NCI-H1092 (cell line): ENCODE results near the gene PEX11A.
A peak's percentile ranks its signal among the peaks of the same experiment; 100 is the strongest.
"Not testable (repeated sequence)": the region's sequence is repeated elsewhere in the genome, so short reads cannot be mapped to it uniquely, and the experiment has no call there.

ENCODE experiments used
- DNase-seq: peaks from one replicate; lab custom pipeline; 2025; lab: John Stamatoyannopoulos, UW

Gene PEX11A, protein sequence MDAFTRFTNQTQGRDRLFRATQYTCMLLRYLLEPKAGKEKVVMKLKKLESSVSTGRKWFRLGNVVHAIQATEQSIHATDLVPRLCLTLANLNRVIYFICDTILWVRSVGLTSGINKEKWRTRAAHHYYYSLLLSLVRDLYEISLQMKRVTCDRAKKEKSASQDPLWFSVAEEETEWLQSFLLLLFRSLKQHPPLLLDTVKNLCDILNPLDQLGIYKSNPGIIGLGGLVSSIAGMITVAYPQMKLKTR

DNA sequence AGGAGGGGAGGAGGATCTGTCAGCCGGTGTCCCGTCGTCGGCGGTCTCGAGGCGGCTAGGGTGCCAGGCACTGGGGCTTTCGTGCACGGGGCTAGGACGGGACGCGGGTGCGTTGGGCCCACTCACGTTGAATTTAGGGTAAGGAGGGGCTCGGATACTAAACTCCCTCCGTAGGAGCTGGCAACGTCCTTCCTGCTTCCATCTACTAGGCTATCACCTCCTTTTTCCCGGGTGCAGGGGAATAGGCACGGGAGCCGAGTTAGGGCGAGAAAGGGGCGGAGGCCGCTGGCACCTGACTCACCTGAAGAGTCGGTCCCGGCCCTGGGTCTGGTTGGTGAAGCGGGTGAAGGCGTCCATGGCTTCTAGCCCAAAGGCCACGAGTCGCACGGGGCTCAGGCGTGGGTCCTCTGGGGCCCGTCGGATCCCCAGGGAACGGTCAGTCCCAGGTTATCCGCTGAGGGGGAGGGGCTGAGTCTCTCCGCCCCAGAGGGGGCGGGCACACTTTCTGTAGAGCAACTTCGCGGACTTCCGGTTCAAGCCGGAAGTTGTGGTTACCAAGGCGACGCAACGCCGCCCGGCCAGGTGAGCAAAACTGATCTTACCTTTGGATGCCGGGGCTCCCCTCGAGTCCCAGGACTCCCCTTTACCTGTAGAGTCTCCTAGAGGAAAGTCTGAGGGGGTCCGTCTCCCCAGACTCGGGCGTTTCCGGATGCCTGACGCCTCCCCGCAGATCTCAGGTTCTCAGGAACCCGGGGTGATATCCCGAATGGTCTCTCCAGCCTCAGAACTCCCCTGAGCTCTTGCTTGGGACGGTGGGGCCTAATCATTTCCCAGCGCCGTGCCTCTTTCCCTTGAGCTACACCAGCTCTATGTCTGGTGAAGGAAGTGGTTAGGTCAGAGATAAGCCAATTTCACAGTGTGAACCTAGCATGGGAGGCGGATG lies at the start of gene PEX11A, which contains the start of gene WDR93:
TSS of gene PEX11A (minus strand) at position 479 of the 943 bp plus-strand sequence. CDS start at position 357, 122 bp downstream.
TSS of gene WDR93 (plus strand) at position 536 of the 943 bp plus-strand sequence. CDS start 10,936 bp downstream, outside the sequence.
- peak; percentile 53 for DNase-seq

DNA sequence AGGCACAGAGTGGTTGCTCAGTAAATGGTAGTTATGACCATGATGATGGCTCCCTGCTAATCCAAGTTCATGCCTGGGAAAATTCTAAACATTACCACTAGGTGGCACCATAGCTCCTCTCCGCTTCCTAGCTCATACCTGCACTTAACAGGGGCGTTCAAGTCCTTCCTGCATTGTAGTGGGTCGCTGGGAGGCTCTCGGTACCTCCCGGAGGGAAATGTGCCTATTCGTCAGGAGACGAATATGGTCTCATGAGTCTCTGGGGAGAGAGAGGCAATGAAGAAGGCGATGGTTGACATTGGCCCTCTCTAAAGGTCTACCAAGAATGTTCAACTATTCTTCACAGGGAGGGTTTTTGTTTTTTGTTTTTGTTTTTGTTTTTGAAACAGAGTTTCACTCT lies 49.6 kb upstream of the PEX11A start:
- DNase-seq: peak; percentile 37

DNA sequence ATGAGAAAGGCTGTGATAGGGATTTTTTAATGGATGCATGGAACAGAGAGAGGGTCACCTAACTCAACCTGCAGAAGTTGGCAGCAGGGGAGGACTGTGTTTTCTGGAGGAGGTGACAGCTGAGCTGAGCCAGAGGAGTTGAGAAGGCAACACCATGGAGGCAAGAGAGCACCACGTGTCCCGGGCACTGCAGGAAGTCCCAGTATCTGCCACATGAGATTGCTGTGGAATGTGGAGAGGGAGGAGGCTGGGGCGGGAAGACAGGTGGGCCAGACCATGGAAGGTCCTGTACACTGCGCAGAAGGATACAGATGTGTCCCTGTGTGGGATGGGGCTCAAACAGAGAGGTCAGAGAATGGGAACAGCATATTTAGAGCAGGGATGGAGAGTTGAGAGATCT lies 45.2 kb upstream of the PEX11A start:
- no peak for DNase-seq

DNA sequence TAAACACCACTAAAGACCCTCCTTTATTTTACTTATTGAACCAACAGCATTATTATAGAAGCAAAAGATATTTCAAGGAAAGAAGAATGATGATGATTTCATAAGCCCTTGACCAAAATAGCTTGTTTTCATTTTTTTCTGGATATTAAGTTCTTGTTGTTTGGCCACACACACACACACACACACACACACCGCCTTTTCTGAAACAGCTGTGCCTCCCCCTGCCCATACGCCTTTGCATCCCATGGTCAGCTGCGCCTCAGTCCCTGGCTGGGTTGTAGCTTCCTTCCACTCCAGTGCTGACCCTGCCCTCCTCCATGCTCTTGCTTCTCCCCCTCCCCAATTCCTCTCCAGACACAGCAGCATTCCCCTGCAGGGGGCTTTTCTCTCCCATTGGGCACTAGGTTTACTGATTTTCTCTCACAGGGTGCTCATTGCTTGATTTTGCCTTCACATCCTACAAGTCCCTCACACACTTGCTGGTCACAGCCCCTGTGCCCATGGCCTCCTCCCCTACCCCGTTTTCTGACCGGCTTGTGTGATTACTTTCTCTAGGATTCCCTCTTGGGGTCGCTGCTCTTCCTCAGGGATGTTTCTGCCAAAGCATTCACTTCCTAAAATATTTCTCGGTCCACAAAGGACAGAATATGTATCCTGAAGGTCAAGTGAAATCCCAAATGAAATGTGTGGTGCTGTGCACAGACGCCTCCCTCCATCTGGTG lies 42.1 kb upstream of the PEX11A start:
- no peak for DNase-seq

DNA sequence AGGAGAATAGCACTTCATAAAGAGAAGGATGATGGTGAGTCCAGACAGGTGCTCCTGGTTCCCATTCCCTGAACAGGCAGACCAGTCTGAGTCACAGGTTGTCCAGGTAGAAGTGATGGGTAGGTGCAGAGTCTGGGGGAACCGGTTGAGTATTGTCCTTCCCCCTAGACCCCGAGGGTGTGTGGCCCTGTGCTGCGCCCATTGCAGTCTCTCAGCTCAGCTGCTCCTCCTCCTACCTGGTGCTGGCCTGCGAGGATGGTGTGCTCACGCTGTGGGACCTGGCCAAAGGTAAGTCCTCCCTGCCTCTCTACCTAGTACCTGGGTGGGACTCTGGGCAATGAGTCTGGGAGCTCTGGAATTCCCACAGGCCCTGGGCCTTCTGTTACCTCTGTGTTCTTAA lies 40.7 kb upstream of the PEX11A start:
- DNase-seq: no peak

DNA sequence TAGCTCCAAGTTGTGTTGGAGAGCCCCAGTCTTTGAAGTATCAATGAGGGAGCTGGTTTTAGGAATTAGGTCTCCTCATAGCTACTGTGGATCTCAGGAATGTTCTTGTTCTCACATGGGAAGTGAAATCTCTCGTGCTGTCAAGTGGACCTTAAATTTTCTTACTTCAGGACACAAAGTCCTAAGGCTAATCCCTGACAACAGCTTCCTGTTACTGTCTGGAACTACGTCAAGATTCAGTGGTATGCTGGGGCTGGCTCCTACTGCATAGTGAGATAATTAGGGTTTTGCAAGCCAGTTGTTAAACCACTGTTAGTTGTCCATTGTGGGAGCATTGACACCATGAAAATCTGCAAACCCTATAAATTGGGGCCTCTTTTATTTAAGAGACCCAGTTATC lies 37.7 kb upstream of the PEX11A start:
- DNase-seq: no peak

DNA sequence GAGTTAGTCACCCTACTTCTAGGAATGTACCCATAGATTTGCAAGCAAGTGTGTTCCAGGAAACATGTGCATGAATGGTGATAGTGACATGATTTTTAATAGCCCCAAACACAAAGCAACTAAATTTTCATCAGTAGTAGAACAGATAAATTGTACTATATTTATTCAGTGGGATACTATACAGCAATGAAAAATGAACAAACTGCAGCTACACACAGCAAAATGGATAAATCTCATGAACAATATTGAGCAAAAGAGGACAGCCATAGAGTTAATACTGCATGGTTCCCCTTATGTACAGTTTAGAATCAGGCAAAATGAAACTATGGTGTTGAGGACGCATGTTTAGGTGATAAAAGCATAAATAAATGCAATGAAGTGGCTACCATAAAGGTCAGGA lies 34.5 kb upstream of the PEX11A start:
- DNase-seq: no peak

DNA sequence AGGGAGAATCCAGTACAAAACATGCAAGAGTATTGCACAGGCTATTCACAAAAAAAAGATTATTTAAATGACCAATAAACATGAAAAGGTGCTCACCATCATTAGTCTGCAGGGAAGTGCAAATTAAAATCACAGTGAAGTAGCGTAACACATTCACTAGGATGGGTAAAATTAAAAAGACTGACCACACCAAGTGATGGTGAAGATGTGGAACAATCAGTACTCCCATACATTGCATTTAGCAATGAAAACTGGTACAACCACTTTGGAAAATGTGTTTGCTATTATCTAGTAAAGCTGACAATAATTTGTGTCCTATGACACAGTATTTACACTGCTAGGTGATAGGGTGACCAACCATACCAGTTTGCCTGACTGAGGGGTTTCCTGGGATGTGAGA lies 34.1 kb upstream of the PEX11A start:
- DNase-seq: no peak

DNA sequence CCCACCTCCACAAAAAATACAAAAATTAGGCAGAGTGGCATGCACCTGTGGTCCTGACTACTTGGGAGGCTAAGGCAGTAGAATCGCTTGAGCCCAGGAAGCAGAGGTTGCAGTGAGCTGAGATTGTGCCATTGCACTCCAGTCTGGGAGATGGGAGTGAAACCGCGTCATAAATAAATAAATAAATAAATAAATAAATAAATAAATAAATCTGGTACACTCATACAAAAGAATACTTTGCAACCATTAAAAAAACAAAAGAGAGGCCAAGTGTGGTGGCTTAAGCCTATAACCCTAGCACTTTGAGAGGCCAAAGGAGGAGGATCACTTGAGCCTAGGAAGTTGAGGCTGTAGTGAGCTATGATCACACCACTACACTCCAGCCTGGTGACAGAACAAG lies 32.5 kb upstream of the PEX11A start:
- DNase-seq: no peak

DNA sequence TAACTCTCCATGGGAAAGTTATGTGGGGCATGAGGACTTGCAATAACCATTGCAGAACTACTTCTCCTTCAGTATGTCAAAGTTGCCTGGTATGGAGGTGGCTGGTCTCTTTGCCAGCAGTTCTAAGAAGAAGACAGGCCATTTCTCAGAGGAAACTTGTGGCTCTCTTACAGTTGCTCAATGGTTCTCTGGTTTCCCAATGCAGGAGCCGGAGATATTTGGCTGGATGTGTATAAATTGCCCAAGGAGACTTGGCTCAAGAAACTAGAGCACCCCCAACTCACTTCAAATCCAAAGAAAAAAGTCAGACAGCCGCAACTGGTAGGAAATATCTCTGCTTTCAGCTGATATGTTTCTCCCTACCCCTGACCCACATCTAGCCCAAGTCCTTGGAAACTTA lies 24.2 kb upstream of the PEX11A start:
- no peak for DNase-seq

DNA sequence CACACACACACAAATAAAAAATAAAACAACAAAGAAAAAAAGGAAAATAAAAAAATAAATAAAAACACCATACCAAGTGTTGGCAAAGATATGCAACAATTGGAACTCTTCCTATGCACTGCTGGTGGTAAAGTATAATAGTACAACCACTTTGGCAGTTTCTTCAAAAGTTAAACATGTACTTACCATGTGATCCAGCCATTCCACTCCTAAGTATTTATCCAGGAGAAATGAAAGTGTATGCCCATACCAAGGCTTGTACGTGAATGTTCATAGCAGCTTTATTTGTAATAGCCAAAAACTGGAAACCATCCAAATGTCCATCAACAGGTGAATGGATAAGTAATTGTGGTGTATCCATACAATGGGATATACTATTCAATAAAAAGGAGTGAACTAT lies 17.0 kb upstream of the PEX11A start:
- DNase-seq: no peak

DNA sequence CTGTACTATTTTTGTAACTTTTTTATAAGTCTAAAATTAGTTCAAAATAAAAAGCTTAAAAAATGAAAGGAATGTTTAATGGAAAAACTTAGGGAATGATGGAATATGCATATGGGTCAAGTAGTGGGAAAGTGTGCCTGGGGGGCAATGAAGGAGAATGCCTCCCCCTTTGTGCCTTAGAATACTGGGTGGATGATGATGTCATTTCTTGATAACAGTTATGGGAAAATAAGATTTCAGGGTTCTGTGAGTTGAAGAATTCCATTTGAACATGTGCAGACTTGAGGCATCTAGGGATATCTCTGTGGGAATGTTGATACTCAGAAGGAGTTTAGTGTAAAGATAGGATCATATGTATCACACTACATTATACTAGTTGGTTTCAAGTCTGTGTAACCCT lies 13.9 kb upstream of the PEX11A start:
- DNase-seq: no peak

DNA sequence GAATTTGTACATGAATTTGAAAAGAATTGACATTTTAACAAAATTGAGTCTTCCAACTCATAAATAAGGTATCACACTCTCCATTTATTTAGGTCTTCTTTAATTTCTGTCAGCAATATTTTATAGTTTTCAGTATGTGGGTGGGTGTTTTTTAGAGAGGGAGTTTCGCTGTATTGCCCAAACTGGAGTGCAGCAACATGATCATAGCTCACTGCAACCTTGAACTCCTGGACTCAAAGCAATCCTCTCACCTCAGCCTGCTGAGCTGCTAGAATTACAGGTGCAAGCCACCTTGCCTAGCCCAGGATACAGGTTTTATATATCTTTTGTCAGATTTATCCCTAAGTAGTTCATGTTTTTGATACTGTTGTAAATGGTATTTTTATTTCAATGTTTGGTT lies 4.6 kb upstream of the PEX11A start:
- no peak for DNase-seq

DNA sequence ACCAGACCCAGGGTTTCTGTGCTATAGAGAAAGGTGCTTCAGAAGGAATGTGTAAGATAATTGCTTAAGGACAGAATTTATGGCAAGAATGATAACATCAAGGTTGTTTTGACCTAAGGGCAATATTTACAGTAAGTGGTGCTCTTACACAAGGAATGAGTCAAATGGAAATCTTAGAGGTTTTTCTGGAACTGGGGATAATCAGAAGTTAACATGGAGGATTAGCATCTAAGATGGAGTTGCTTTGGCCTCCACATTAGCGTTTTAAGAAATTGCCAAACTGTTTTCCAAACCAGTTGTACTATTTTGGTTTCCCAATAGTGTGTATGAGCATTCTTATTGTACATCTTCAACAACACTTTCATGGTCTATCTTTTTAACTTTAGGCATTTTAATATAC lies 3.1 kb upstream of the PEX11A start:
- DNase-seq: no peak

DNA sequence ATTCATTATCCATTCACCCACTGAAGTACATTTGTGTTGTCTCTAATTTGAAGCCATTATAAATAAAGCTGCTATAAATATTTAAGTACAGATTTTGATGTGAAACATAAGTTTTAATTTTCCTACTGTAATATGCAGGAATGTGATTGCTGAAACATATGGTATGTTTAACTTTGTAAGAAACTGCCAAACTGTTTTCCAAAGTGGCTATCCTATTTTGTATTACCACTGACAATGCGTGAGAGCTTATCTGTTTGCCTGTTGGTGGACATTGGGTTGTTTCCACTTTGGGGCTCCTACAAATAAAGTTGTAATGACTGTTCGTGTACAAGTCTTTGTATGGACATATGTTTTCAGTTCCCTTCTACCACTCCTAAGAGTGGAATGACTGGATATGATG lies 2.5 kb upstream of the PEX11A start:
- no peak for DNase-seq

DNA sequence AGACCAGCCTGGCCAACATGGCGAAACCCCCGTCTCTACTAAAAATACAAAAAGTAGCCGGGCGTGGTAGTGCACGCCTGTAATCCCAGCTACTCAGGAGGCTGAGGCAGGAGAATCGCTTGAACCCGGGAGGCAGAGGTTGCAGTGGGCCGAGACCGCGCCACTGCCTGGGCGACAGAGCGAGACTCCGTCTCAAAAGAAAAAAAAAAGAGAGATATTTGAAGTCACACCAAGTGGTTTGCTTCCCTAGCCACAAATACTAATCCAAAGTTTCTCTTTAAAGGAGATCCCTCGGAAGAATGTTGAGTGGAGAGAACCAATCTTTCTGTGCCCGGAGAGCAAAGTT lies 651 bp downstream of the PEX11A start:
- not testable (repeated sequence) for DNase-seq

DNA sequence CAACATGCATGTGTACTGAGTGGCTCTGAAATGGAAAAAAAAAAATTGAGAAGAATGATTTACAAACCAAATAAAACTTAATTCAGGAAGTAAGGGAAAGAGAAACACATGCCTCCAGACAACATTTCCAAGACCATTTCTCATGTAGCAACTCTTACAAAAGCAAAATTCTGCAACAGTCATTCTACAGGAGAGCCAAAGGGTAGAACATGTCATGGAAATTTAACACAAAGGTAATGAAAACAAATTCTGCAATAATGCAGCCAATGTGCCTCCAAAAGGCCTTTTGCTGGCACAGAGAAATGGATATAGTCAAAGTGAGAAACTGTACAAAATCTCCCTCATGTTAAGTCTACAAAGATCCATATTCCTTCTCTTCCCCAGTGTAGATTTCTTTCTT lies 4.0 kb downstream of the PEX11A start:
- no peak for DNase-seq

DNA sequence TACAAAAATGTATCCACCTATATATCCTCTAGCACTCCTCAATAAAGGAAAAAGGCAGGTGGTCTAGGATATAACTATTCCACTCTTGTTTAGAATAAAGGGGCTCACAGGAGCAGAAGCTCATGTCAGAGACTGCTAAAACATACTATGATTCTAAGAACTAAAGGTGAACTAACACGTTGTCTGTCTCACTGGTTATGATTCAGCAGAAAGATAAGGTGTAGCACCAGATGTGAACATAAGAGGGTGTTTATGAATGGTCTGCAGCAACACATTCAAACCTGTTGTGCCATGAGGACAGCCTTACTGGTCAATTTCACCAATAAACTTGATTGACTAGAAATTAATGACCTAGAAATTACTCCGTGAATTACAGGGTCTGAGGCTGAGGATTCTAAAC lies 4.6 kb downstream of the PEX11A start:
- no peak for DNase-seq

DNA sequence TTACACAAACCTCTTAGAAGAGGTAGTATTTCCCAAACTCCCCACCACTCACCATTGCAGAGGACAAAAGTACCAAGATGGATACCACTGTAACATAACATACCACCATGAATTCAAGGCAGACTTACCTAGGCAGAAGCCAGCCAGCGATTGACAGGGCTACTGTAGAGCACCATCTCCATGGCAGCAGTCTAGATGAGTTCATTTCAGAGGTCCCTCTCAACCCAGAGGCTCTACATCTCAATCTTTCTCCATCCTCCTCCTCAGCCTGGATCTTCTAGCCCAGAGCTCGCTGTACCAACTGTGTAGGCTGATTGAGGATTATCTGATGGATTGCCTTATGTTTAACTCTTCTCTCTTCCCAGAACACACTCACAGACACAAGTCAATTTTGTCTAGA lies 9.4 kb downstream of the PEX11A start:
- no peak for DNase-seq

DNA sequence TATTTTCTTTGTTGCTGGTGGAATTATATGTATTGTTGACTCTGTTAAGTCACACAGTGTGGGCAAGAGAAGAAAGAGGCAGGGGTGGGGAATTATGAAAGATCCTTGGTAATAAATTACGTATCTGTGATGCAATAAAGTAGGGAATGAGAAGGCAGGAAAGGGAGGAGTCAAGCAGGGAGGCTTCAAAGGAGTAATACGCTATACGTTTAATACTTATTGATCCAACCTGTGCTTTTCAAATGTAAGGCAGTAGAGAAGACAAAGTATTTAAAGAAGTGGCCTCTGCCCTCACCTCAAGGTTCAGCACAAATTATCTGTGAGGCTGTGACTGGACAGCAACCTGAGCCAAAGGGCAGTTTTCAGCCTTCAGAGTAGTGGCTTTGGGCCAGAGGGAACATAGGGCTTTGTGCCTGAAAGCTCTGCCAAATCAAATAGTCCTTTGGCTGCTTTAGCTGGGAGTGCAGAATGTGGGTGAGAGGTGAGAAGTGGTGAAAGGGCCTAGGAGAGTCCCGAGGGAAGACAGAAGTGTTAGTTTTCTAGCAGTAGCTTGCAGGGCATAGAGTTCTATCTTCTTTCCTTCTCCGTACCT lies 10.2 kb downstream of the PEX11A start:
- peak; percentile 65 for DNase-seq

DNA sequence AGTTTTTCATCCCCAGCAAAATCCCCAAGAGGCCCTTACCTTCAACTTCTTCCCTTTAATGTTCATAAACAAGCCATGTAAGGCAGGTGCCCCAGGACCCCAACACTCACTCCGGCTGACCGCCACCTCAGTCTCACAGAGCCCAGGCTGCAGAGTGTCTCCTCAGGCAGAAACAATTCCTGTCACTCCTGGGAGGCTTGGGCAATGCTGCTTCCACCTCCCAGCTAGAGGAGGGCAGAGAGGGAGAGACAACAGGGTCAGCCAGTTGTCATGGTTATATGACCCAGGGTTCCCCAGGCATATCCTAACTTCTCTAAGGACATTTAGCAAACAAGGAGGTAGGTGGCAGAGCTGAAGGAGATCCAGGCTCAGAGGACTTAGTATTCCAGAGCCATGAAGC lies 11.3 kb downstream of the PEX11A start, which contains the start of gene PLIN1:
TSS of gene PLIN1 (minus strand) at position 156 of the 400 bp plus-strand sequence. CDS start 1,878 bp downstream, outside the sequence.
- DNase-seq: no peak

DNA sequence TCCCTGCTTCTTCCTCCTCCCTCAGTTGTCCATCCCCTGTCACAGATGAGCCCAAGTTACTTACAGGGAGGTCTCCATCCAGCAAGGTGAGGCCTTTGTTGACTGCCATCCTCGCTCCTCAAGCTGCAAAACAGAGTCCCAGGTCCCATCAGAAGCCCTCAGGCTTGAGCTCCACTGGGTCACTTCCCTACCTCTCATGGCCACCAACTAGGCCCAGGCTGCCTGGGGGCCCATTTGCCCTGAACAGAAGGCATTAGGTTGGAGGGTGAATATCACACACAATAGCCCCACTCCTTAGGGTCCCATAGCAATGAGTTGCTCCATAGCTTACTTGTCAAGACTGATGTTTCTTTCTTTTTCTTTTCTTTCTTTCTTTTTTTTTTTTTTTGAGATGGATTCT lies 13.2 kb downstream of the PEX11A start:
- DNase-seq: no peak
